ENCODE measurements around the gene IL1RAP. TPM values are rescaled to one million over a fixed set of nuclear protein-coding genes. Genes with fewer than 3 reads are reported as not detected.

IL1RAP gene
- total and polyA plus RNA-seq, 2 experiments from 2014 or later: 3.6 to 5.0 TPM

- TF ChIP-seq, protein P1, sequence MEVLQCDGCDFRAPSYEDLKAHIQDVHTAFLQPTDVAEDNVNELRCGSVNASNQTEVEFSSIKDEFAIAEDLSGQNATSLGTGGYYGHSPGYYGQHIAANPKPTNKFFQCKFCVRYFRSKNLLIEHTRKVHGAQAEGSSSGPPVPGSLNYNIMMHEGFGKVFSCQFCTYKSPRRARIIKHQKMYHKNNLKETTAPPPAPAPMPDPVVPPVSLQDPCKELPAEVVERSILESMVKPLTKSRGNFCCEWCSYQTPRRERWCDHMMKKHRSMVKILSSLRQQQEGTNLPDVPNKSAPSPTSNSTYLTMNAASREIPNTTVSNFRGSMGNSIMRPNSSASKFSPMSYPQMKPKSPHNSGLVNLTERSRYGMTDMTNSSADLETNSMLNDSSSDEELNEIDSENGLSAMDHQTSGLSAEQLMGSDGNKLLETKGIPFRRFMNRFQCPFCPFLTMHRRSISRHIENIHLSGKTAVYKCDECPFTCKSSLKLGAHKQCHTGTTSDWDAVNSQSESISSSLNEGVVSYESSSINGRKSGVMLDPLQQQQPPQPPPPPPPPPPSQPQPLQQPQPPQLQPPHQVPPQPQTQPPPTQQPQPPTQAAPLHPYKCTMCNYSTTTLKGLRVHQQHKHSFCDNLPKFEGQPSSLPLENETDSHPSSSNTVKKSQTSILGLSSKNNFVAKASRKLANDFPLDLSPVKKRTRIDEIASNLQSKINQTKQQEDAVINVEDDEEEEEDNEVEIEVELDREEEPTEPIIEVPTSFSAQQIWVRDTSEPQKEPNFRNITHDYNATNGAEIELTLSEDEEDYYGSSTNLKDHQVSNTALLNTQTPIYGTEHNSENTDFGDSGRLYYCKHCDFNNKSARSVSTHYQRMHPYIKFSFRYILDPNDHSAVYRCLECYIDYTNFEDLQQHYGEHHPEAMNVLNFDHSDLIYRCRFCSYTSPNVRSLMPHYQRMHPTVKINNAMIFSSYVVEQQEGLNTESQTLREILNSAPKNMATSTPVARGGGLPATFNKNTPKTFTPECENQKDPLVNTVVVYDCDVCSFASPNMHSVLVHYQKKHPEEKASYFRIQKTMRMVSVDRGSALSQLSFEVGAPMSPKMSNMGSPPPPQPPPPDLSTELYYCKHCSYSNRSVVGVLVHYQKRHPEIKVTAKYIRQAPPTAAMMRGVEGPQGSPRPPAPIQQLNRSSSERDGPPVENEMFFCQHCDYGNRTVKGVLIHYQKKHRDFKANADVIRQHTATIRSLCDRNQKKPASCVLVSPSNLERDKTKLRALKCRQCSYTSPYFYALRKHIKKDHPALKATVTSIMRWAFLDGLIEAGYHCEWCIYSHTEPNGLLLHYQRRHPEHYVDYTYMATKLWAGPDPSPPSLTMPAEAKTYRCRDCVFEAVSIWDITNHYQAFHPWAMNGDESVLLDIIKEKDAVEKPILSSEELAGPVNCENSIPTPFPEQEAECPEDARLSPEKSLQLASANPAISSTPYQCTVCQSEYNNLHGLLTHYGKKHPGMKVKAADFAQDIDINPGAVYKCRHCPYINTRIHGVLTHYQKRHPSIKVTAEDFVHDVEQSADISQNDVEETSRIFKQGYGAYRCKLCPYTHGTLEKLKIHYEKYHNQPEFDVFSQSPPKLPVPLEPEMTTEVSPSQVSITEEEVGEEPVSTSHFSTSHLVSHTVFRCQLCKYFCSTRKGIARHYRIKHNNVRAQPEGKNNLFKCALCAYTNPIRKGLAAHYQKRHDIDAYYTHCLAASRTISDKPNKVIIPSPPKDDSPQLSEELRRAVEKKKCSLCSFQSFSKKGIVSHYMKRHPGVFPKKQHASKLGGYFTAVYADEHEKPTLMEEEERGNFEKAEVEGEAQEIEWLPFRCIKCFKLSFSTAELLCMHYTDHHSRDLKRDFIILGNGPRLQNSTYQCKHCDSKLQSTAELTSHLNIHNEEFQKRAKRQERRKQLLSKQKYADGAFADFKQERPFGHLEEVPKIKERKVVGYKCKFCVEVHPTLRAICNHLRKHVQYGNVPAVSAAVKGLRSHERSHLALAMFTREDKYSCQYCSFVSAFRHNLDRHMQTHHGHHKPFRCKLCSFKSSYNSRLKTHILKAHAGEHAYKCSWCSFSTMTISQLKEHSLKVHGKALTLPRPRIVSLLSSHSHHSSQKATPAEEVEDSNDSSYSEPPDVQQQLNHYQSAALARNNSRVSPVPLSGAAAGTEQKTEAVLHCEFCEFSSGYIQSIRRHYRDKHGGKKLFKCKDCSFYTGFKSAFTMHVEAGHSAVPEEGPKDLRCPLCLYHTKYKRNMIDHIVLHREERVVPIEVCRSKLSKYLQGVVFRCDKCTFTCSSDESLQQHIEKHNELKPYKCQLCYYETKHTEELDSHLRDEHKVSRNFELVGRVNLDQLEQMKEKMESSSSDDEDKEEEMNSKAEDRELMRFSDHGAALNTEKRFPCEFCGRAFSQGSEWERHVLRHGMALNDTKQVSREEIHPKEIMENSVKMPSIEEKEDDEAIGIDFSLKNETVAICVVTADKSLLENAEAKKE (CRISPR knock-in tag; IDR thresholded peaks at IDR 0.05): no peak
- TF ChIP-seq NANOG (IDR thresholded peaks at IDR 0.05; ENCODE audit: borderline replicate concordance): no peak
- no peak for TF ChIP-seq ZNF331 (CRISPR knock-in tag; IDR thresholded peaks at IDR 0.05; ENCODE audit: low read depth)
- TF ChIP-seq EZH2phosphoT487 (IDR thresholded peaks at IDR 0.05; ENCODE audit: unreplicated experiment): no peak
Observed at GRCh38 chr3:190546881-190547510, 33.1 kb downstream of the IL1RAP start (continued).

DNA sequence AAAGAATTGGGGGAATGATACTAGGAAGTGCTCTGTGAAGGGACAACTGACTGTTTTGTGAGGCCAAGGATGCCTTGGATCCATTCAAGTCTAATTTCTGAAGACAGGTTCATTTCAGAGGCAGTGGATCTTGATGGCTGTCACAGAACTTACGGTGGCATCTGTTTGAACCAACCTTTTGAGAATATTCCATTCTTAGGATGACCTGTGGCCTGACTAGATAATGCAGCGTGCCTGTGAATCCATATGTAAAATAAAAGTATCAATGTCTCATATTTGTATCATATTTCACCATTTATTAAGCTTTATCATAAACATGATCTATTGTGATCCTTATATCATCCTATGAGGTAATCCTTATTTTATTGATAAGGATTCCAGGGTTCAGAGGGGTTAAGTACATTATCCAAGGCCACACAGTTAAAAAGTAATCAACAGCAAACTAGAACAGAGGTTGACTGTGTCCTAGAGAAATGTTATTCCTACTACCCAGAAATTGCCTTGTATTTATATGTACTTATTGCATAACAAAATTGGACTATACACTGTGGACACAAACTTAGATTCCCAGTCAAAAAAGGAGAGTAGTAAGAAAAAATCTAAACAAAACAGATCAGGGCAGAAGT is 34.3 kb downstream of the IL1RAP start:
- Mint-ChIP-seq H3K9me3 (peaks cover 16% of the 10 kb centered on the region), H3K27me3 (ENCODE audit: insufficient read depth, low read depth, poor library complexity) (peaks cover 7% of the 10 kb centered on the region), H3K4me3 (no peak overlapping the region), H3K36me3 (ENCODE audit: low read depth) (peaks cover 32% of the 10 kb centered on the region), H3K4me1 (peaks cover 28% of the 10 kb centered on the region), H3K27ac (no peak overlapping the region)
- H3K27me3 ChIP-seq (ENCODE audit: insufficient read depth): peaks cover 25% of the 10 kb centered on the region
- H3K9me2 ChIP-seq (ENCODE audit: insufficient read depth): no peaks in the 10 kb centered on the region
- no peak for ATAC-seq
- no peaks in the 10 kb centered on the region for H3F3A ChIP-seq (replicated peaks; ENCODE audit: low read depth)
- H3K27ac ChIP-seq (ENCODE audit: low read depth): no peak overlapping the region
- peaks cover 20% of the 10 kb centered on the region for H3K4me1 ChIP-seq (ENCODE audit: insufficient read depth)
- H4K20me1 ChIP-seq (replicated peaks; ENCODE audit: insufficient read depth): no peaks in the 10 kb centered on the region; the same call in 1 of the 2 replicates
- no peaks in the 10 kb centered on the region for H3K79me2 ChIP-seq (replicated peaks; ENCODE audit: insufficient read depth)
- no peak overlapping the region for H3K4me3 ChIP-seq
- DNase-seq (ENCODE audit: low spot score): no peak
- peaks cover 7% of the 10 kb centered on the region; the same call in 1 of the 2 replicates for H3K36me3 ChIP-seq (ENCODE audit: insufficient read depth)
- H3K4me2 ChIP-seq: no peak overlapping the region
- H2AFZ ChIP-seq: no peak overlapping the region
- TF ChIP-seq, protein P2, sequence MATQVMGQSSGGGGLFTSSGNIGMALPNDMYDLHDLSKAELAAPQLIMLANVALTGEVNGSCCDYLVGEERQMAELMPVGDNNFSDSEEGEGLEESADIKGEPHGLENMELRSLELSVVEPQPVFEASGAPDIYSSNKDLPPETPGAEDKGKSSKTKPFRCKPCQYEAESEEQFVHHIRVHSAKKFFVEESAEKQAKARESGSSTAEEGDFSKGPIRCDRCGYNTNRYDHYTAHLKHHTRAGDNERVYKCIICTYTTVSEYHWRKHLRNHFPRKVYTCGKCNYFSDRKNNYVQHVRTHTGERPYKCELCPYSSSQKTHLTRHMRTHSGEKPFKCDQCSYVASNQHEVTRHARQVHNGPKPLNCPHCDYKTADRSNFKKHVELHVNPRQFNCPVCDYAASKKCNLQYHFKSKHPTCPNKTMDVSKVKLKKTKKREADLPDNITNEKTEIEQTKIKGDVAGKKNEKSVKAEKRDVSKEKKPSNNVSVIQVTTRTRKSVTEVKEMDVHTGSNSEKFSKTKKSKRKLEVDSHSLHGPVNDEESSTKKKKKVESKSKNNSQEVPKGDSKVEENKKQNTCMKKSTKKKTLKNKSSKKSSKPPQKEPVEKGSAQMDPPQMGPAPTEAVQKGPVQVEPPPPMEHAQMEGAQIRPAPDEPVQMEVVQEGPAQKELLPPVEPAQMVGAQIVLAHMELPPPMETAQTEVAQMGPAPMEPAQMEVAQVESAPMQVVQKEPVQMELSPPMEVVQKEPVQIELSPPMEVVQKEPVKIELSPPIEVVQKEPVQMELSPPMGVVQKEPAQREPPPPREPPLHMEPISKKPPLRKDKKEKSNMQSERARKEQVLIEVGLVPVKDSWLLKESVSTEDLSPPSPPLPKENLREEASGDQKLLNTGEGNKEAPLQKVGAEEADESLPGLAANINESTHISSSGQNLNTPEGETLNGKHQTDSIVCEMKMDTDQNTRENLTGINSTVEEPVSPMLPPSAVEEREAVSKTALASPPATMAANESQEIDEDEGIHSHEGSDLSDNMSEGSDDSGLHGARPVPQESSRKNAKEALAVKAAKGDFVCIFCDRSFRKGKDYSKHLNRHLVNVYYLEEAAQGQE (IDR thresholded peaks at IDR 0.05; ENCODE audit: unreplicated experiment): no peak
- TF ChIP-seq NANOG (IDR thresholded peaks at IDR 0.05; ENCODE audit: borderline replicate concordance) (no peak), EZH2phosphoT487 (IDR thresholded peaks at IDR 0.05; ENCODE audit: unreplicated experiment) (no peak), ZNF114 (CRISPR knock-in tag; IDR thresholded peaks at IDR 0.05) (no peak), EZH2 (IDR thresholded peaks at IDR 0.05; ENCODE audit: low read depth, unreplicated experiment) (no peak), POLR2AphosphoS5 (IDR thresholded peaks at IDR 0.05; ENCODE audit: low read depth) (no peak), CTCF (conservative IDR thresholded peaks at IDR 0.05; ENCODE audit: low read depth in 2 of 2) (no peak), JUNB (IDR thresholded peaks at IDR 0.05; ENCODE audit: unreplicated experiment) (no peak)
- TF ChIP-seq, protein P3, sequence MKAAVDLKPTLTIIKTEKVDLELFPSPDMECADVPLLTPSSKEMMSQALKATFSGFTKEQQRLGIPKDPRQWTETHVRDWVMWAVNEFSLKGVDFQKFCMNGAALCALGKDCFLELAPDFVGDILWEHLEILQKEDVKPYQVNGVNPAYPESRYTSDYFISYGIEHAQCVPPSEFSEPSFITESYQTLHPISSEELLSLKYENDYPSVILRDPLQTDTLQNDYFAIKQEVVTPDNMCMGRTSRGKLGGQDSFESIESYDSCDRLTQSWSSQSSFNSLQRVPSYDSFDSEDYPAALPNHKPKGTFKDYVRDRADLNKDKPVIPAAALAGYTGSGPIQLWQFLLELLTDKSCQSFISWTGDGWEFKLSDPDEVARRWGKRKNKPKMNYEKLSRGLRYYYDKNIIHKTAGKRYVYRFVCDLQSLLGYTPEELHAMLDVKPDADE (IDR thresholded peaks at IDR 0.05): no peak
